ENCODE data around the gene TSSK6. TPM values are rescaled to one million over a fixed set of nuclear protein-coding genes. Genes with fewer than 3 reads are reported as not detected.

TSSK6 gene
- total RNA-seq: 0.10 and 0.13 TPM in 2 replicates

GRCh38 chr19:19514881-19515641 lies at the start of gene TSSK6:
Gene TSSK6 (minus strand): TSS chr19:19515548. CDS start chr19:19515427, 121 bp downstream.

GRCh38 chr19:19538061-19538784 lies 22.9 kb upstream of the TSSK6 start, which contains the start of gene CILP2:
Gene CILP2 (plus strand): TSS chr19:19538265. CDS start chr19:19538350, 85 bp downstream.

GRCh38 chr19:19528721-19529490 lies 13.6 kb upstream of the TSSK6 start, which contains the start of gene YJEFN3:
Gene YJEFN3 (plus strand): TSS chr19:19528911. CDS start chr19:19528933, 22 bp downstream.

GRCh38 chr19:19515642-19516519 lies 533 bp upstream of the TSSK6 start, which contains the start of gene NDUFA13:
Gene NDUFA13 (plus strand): TSS chr19:19516225. CDS start chr19:19516239, 14 bp downstream.

Other genes with a start within 250 kb of the TSSK6 start
- not detected in 2 replicates for gene TM6SF2, start 242.2 kb downstream of the TSSK6 start, total RNA-seq
- 19.6 and 31.8 TPM in 2 replicates for gene SUGP1, start 195.0 kb downstream of the TSSK6 start, total RNA-seq
- 22.1 and 22.7 TPM in 2 replicates for gene MAU2, start 194.7 kb downstream of the TSSK6 start, total RNA-seq
- 95.4 and 97.3 TPM in 2 replicates for gene GATAD2A, start 109.9 kb downstream of the TSSK6 start, total RNA-seq
- 48.5 and 82.0 TPM in 2 replicates for gene NDUFA13, start 677 bp upstream of the TSSK6 start, total RNA-seq
- 0.05 and 0.07 TPM in 2 replicates for gene YJEFN3, start 13.4 kb upstream of the TSSK6 start, total RNA-seq
- not detected in 2 replicates for gene CILP2, start 22.7 kb upstream of the TSSK6 start, total RNA-seq
- not detected in 2 replicates for gene PBX4, start 103.1 kb upstream of the TSSK6 start, total RNA-seq
- gene LPAR2, start 112.7 kb upstream of the TSSK6 start, total RNA-seq: 1.2 and 1.7 TPM in 2 replicates
- gene GMIP, start 128.1 kb upstream of the TSSK6 start, total RNA-seq: 9.9 and 10.2 TPM in 2 replicates
- 51.6 and 65.6 TPM in 2 replicates for gene ATP13A1, start 148.1 kb upstream of the TSSK6 start, total RNA-seq
- 7.2 and 9.6 TPM in 2 replicates for gene ZNF101, start 153.3 kb upstream of the TSSK6 start, total RNA-seq
- 1.5 and 3.4 TPM in 2 replicates for gene ZNF14, start 217.6 kb upstream of the TSSK6 start, total RNA-seq

Measured in mammary microvascular endothelial cell (primary cell).